HepG2 (cell line): ENCODE measurements around the gene EIF4G1. TPM values are rescaled to one million over a fixed set of nuclear protein-coding genes. Genes with fewer than 3 reads are reported as not detected.

Source experiments
- CTCF ChIP-seq: sonication (generic); formaldehyde crosslinking; IDR thresholded peaks from 2 replicates; pipeline ENCODE4 v1.5.0; 2020; ENCODE audit warnings: mild to moderate bottlenecking, missing genetic modification reagents, moderate library complexity
- DDIT3 ChIP-seq: sonication (generic); formaldehyde crosslinking; IDR thresholded peaks from 2 replicates; pipeline ENCODE4 v1.4.0; 2020; ENCODE audit warnings: mild to moderate bottlenecking, missing genetic modification reagents
- FOXJ3 ChIP-seq: sonication (generic); formaldehyde crosslinking; IDR thresholded peaks from 2 replicates; pipeline ENCODE4 v1.4.0; 2020; ENCODE audit warnings: missing genetic modification reagents, mild to moderate bottlenecking, borderline replicate concordance
- MTA3 ChIP-seq: sonication (generic); formaldehyde crosslinking; IDR thresholded peaks from 2 replicates; pipeline ENCODE4 v1.4.0; 2020; ENCODE audit warnings: missing genetic modification reagents
- PCBP2 ChIP-seq: fragments of 200-400 bp; formaldehyde crosslinking; optimal IDR thresholded peaks from 2 replicates; pipeline ENCODE3; 2018; ENCODE audit warnings: low read length, low read depth; ENCODE audit not compliant: poor library complexity, severe bottlenecking
- RARG ChIP-seq: sonication (generic); formaldehyde crosslinking; IDR thresholded peaks from 2 replicates; pipeline ENCODE4 v1.4.0; 2020; ENCODE audit warnings: low read depth, mild to moderate bottlenecking, missing genetic modification reagents
- SOX5 ChIP-seq: IDR thresholded peaks from 2 replicates; pipeline ENCODE4 v1.6.1; 2016; ENCODE audit warnings: borderline replicate concordance
- TAF1 ChIP-seq: sonication (generic); formaldehyde crosslinking; IDR thresholded peaks from 2 replicates; pipeline ENCODE4 v1.4.0; 2020; ENCODE audit warnings: missing genetic modification reagents
- TBP ChIP-seq: sonication (generic); formaldehyde crosslinking; IDR thresholded peaks from 2 replicates; pipeline ENCODE4 v1.5.0; 2020; ENCODE audit warnings: missing genetic modification reagents
- ZBTB4 ChIP-seq: sonication (generic); formaldehyde crosslinking; IDR thresholded peaks from 2 replicates; pipeline ENCODE4 v1.4.0; 2020; ENCODE audit warnings: missing genetic modification reagents, mild to moderate bottlenecking, borderline replicate concordance
- ZC3H4 ChIP-seq: sonication (generic); formaldehyde crosslinking; IDR thresholded peaks from 2 replicates; pipeline ENCODE4 v1.4.0; 2020; ENCODE audit warnings: missing genetic modification reagents, borderline replicate concordance
- ZKSCAN5 ChIP-seq: sonication (generic); formaldehyde crosslinking; IDR thresholded peaks from 2 replicates; pipeline ENCODE4 v1.5.1; 2020; ENCODE audit warnings: mild to moderate bottlenecking, missing genetic modification reagents
- ZNF451 ChIP-seq: sonication (generic); formaldehyde crosslinking; IDR thresholded peaks from 2 replicates; pipeline ENCODE4 v1.5.0; 2020; ENCODE audit warnings: mild to moderate bottlenecking, missing genetic modification reagents
- ZNF710 ChIP-seq: sonication (generic); formaldehyde crosslinking; IDR thresholded peaks from 2 replicates; pipeline ENCODE4 v1.5.0; 2020; ENCODE audit warnings: mild to moderate bottlenecking, missing genetic modification reagents, borderline replicate concordance
- ZNF850 ChIP-seq: sonication (generic); formaldehyde crosslinking; conservative IDR thresholded peaks from 2 replicates; pipeline ENCODE4 v1.9.0; 2021; ENCODE audit warnings: mild to moderate bottlenecking, missing genetic modification reagents
- ZNF879 ChIP-seq: sonication (generic); formaldehyde crosslinking; IDR thresholded peaks from 2 replicates; pipeline ENCODE4 v1.8.1; 2023; ENCODE audit warnings: missing genetic modification reagents
- ZUFSP ChIP-seq: sonication (generic); formaldehyde crosslinking; IDR thresholded peaks from 2 replicates; pipeline ENCODE4 v1.9.0; 2021; ENCODE audit warnings: missing genetic modification reagents, mild to moderate bottlenecking, borderline replicate concordance
- polyA plus RNA-seq, 8 experiments: library from polyadenylated mRNA; depleted of rRNA in 3 of 8; stranded (reverse) in 7 of 8; unstranded in 1 of 8; fragments of >200 nt; fragmentation: Illumina TruSeq in 4 of 8; extraction: Trizol in 4 of 8; gene quantifications; 2 replicates each; pipeline versions ENCODE4 v1.2.1 to v1.2.3, GENCODE V29; 2011 to 2016; ENCODE audit warnings: low read depth in 4 of 8, missing spikeins in 1 of 8, mixed read lengths in 1 of 8; ENCODE audit not compliant: insufficient read depth in 1 of 8
- total RNA-seq, 5 experiments: library from RNA; depleted of rRNA; stranded (reverse); fragments of >200 nt; fragmentation: Illumina TruSeq; extraction: Trizol; gene quantifications; 2 replicates each; pipeline ENCODE4 v1.2.3, GENCODE V29; 2016; ENCODE audit warnings: low read depth in 1 of 5

Gene EIF4G1
- total and polyA plus RNA-seq, 2 of the 13 experiments (the other 11 are each of a cell fraction or from before 2014, with no cell fraction given): 208 to 213 TPM

GRCh38 chr3:184335661-184336546, 21.5 kb downstream of the EIF4G1 start (continued):
- TF ChIP-seq ZNF451 (no peak), TAF1 (peak; percentile 57), CTCF (CRISPR knock-in tag) (peak; percentile 46), ZUFSP (CRISPR knock-in tag) (no peak), PCBP2 (no peak), ZNF879 (CRISPR knock-in tag) (0 out of 2 replicates have a peak, but pooled peaks have one; percentile 47), ZC3H4 (no peak), ZKSCAN5 (CRISPR knock-in tag) (no peak), DDIT3 (CRISPR knock-in tag) (no peak), FOXJ3 (CRISPR knock-in tag) (no peak), MTA3 (no peak), RARG (CRISPR knock-in tag) (no peak), ZNF710 (CRISPR knock-in tag) (peak; percentile 60; the same call in 1 of the 2 replicates), TBP (CRISPR knock-in tag) (no peak), ZNF850 (CRISPR knock-in tag) (peak; percentile 44; the same call in 1 of the 2 replicates), SOX5 (0 out of 2 replicates have a peak, but pooled peaks have one; percentile 20), ZBTB4 (CRISPR knock-in tag) (no peak)
